HG02840 (cell line): ENCODE data around the gene CLK3.
A peak's percentile ranks its signal among the peaks of the same experiment; 100 is the strongest.
"Not testable (repeated sequence)": the region's sequence is repeated elsewhere in the genome, so short reads cannot be mapped to it uniquely, and the experiment has no call there.

Source experiments
- ATAC-seq: cut with Tn5 transposase; IDR thresholded peaks from one replicate; pipeline ENCODE4 v1.9.1; 2021; ENCODE audit warnings: mild to moderate bottlenecking, moderate library complexity, moderate number of reproducible peaks; ENCODE audit not compliant: unreplicated experiment, low FRiP score

The CLK3 gene

GRCh38 chr15:74615508-74616365, at the start of gene CLK3:
CLK3 (plus strand) TSS chr15:74615836; CDS start chr15:74619197, 3,361 bp downstream.
- ATAC-seq = peak; percentile 71

DNA sequence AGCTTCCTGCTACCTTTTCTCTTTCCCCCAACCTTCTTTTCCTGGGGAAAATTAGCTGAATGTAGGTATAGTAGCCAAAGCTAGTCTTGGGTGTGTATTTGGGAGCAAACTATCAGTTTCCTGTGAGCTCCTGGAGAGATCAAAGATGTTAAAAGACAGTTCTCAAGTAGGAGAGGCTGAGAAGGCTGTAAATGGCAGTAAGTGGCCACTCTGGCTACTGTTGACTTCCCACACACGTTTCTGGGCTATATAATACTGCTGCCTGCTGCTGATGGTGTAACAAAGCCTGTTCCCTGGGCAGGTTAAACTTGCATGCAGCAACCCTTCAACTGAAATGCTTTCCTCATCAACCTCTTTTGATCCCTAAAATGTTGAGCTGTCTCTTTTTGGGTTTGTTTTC, 47.0 kb upstream of the CLK3 start:
- ATAC-seq = no peak

- no peak for ATAC-seq
Measured at GRCh38 chr15:74569731-74570070, 45.9 kb upstream of the CLK3 start.

DNA sequence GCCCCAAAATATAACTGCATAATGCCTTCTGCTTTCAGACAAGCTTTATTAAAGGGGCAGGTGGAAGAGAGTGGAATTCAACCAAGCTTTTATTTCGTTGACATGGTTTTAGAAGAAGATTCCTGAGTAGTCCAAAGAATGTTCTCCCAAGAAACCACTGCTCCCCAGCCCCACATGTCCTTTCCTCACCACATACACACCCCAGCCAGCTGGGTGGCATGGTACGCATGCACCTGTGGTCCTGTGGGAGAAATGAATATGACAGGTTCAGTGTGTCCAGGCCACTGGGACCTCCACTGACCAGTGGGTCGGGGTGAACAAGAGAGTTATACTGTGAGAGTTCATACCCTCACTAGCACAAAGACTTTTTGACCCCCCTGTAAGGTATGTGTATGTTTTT, 44.4 kb upstream of the CLK3 start:
- ATAC-seq = no peak

DNA sequence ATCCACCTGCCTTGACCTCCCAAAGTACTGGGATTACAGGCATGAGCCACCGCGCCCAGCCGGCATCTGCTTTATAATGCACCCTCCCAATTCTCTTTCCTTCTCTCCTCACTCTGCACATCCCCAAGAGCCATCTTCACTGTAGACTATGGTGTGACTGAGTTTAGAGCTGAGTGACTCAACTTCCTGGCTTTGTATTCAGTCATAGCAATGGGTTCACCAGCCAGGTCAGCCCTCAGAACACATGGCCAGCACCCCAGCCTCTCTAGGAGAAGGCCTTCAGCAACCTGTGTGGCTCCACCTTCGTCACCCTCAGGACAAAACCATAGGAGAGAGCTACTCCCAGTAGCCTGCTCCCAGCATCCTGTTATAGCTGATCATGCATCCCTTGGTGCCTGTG, 41.6 kb upstream of the CLK3 start:
- no peak for ATAC-seq

DNA sequence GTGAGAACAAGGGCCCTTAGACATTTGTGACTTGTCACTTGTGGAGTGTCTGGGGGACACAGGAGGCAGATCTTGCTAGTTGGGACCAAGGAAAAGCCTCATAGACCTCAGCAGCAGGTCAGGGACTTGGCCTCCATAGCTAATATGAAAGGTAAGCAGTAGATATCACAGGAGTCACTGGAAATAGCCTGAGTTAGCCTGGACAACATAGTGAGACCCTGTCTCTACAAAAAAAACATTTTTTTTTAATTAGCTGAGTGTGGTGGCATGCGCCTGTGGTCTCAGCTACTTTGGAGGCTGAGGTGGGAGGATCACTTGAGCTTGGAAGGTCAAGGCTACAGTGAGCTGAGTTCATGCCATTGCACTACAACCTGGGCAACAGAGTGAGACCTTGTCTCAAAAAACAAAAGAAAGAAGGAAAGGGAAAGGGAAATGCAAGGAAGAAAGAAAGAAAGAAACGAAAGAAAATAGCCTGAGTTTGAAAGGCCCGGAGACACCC, 37.1 kb upstream of the CLK3 start:
- no peak for ATAC-seq

DNA sequence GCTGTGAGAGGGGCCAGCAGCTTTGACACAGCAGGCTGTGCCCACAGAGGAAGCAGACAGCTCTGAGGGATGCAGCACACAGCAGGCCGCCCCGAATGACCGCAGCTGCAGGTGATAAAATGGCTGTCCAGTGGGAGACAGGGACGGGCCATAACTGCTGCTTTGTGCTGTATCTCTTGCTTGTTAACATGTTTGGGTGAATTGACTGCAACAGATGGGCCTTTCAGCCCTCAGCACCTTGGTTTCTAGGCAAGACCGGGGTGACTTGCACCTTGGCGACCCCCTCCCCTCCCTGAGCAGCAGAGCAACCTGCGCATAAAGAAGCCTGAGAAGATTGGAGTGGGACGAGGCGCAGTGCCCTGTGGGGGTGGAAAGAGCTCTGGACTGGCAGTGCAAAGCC, 36.6 kb upstream of the CLK3 start:
- no peak for ATAC-seq

- no peak for ATAC-seq
Measured at GRCh38 chr15:74580538-74581350, 34.9 kb upstream of the CLK3 start.

DNA sequence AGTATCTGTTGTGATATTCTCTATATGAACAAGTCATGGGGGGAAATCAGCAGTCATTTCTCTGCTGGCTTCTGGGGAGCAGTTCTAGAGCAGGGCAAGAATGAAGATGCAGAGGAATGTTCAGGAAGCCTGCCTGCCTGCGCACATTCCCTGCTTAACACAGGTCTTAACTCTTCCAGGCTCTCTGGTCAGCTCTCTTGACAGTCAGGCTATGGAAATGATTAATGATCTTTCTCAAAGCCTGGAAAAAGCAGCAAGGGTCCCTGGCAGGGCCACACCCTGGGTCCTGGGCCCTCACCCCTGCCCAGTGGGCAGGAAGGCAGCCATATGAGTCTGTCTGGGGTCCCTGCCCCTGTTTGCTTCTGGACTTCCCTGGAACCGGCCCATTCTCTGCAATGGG, 31.4 kb upstream of the CLK3 start:
- no peak for ATAC-seq

GRCh38 chr15:74584779-74585178, 30.9 kb upstream of the CLK3 start:
- no peak for ATAC-seq

DNA sequence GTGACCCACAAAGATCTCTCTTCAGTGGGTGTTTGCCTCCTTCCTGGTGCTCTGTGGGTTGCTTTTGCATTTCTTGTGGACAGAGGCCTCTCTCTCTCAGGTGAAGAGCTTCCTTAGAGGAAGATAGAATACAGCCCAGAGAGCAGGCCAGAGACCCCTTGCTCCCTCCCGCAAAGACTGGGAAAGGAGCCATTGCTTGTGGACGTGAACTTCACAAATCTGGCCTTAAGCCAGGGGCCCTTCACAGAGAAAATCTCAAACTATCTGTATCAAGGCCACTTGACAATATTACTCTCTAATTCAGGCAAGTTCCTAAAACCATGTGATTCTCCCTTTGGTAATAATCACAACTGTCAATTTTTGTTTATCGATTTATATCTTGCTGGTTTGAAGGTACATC, 30.4 kb upstream of the CLK3 start:
- ATAC-seq = no peak

GRCh38 chr15:74585857-74586256, 29.8 kb upstream of the CLK3 start:
- no peak for ATAC-seq

- ATAC-seq = no peak
Measured at GRCh38 chr15:74589826-74590225, 25.8 kb upstream of the CLK3 start.

DNA sequence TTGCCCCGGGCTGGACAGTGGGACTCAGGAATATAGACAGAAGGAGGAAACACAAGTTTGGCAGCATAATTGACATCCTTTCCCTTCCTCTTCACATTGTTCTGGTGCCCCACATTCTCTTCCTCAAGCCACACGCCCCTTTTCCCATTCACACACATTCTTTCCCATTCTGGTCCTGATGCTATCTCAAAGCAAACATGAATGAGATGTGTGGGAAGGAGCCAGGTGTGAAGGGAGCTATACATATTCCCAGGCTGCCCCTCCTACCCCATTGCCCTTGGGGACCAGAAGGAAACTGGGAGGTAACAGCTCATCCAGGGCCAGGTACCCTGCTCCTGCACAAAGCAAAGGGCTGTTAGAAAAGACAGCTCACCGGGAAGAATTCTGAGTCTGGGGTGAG, 23.4 kb upstream of the CLK3 start:
- no peak for ATAC-seq

DNA sequence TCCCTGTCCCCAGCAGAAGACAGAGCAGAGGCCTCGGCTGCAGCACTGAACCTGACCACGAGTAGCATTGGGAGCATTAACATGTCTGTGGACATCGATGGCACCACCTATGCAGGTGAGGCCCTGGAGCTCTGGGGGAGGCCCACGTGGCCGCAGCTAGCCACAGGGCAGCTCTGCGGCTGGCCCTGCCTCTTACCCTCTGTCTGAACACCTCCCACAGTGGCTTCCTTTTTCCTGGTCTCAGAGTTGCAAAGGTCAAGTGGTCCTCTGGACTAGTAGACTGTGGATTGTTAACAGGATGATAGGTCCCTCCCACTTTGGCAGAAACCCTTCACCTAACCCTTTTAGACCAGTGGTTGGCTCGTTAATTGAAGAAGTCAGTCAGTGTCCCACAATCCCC, 22.5 kb upstream of the CLK3 start:
- no peak for ATAC-seq

DNA sequence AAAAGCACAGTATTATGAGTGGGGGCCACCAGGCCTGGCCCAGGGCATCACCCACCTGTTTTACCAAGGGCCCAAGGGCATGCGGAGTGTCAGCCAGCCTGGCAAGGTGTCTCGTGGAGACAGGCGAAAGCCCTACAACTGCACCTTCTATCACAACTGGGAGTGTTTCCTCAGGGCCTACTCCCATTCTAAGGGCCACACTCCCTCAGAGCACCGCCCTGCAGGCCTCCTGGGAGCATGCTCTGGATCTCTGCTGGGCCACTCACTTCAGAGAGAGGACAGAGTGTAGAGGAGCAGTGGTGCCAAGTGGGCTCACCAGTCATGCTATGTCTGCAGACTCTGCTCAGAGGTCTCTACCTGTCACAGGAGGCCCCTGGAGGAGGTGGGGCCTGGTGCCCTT, 21.2 kb upstream of the CLK3 start:
- ATAC-seq = no peak

- no peak for ATAC-seq
Measured at GRCh38 chr15:74595271-74595670, 20.4 kb upstream of the CLK3 start.

GRCh38 chr15:74596736-74597135, 18.9 kb upstream of the CLK3 start:
- not testable (repeated sequence) for ATAC-seq

DNA sequence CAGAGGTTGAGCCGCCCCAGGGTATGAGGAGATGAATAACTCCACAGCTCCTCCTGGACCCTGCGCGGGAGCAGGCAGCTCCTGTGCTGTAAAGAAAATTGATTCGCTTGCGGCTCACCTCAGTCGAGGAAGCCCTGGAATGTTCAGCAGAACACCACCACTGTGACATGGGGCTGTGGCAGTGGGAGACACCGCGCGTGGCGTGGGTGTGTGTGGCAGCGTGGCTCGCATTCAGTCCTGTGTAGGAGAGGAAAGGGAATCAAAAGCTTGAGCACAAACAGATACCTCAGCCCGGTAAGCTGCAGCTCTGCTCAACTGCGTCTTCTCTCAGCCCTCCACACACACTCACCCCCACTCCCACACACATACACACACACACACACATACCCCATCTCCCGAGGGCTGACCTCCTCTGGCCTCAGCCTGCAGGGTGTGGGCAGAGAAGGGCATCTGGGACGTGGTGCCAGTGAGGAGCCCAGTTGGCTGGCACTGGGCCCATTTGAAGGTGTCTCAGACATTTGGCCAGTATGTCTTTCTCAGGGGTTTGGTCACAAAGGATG, 18.4 kb upstream of the CLK3 start:
- ATAC-seq = not testable (repeated sequence)

DNA sequence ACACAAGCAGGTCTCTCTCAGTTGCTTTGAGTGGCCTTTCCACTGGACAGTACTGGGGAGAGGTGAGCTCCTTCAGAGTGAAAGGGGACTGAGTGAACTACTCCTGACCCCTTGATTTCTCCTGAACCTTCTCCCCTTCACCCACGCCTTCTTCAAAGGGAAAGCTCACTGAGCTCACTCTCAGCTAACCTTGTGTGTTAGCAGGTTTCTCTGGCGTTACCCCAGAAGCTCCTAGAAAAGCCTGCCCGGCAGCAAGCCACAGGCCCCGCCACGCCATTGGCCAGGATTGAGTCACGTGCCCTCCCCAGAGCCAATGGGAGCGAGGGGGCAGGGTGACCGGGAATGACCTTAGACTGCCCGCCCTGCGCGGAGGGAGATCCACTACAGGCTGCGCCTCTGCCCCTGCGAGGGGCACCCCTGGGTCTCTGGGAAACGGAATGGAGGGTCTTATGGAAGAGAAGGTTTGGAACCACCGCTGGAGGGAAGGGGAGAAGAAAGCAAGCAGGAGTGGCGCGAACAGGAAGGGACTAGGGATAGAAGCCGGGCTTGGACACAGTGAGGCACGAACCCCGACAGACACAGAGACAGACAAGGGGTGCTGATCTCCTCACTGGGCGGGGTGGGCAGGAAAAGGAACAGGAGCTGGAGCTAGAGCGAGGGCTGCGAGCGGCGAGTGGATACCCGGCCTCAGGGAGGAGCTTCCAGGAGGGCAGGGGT, 17.4 kb upstream of the CLK3 start:
- peak; percentile 85 for ATAC-seq

DNA sequence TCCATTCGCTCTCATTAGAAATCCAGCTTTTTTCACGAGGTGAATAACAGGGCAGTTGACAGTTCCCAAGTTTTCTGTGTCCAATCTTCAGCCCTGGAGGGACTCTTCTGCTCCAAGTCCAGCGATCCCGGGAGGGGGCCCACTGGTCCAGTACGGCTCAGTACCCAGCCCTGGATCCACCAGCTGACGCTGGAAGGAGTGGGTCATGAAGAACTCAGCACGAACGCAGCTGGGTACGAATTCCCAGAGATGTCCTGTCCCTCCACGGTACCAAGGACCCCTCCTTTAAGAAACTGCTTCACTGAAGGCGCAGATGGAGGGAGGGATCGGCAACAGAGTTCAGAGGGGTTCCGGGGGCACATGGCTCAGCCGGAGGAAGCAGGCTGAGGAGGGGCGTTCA, 16.5 kb upstream of the CLK3 start:
- no peak for ATAC-seq
